ENCODE results near the gene ZIC5.

DNA sequence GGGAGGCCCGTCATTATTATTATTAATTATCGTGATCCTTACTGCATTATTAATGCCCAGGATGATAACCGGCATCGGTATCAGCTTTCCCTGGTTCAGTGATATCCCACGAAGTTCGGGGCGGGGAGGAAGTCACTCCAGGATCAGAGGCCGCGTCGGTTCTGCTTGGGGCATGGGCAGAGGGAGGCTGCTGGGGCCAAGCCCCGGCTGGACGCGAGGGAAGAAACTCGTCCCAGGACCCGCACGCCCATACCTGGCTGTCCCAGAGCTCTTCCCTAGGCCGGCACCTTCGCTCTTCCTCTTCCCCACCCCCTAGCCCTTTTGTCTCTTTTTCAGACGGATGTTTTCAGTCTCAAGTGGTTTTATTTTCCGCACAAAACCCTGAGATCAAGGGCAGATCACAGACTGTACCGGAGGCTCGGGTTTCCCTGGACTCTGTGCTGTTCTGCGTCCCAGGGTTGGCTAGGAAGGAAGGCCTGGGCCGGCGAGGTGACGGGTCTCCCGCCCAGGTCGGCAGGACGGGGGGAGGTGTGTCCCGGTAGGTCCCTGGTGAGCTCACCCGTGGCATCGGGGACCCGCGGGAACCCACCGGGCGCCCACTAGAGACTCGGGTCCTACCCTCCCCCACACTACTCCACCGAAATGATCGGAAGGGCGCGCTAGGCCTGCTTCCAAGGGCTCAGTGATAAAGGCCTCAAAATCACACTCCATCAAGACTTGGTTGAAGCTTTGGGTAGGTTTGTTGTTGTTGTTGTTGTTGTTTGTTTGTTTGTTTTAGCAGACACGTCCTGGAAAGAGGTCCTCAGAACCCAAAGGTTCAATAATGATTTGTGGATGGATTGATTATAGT lies 17.9 kb upstream of the ZIC5 start:
- TF ChIP-seq, protein P1, sequence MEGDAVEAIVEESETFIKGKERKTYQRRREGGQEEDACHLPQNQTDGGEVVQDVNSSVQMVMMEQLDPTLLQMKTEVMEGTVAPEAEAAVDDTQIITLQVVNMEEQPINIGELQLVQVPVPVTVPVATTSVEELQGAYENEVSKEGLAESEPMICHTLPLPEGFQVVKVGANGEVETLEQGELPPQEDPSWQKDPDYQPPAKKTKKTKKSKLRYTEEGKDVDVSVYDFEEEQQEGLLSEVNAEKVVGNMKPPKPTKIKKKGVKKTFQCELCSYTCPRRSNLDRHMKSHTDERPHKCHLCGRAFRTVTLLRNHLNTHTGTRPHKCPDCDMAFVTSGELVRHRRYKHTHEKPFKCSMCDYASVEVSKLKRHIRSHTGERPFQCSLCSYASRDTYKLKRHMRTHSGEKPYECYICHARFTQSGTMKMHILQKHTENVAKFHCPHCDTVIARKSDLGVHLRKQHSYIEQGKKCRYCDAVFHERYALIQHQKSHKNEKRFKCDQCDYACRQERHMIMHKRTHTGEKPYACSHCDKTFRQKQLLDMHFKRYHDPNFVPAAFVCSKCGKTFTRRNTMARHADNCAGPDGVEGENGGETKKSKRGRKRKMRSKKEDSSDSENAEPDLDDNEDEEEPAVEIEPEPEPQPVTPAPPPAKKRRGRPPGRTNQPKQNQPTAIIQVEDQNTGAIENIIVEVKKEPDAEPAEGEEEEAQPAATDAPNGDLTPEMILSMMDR (IDR thresholded peaks at IDR 0.05) = no peak
- no peak for TF ChIP-seq TCF7L2 (IDR thresholded peaks at IDR 0.05; ENCODE audit: low read depth, low read length)
- TF ChIP-seq, protein P2, sequence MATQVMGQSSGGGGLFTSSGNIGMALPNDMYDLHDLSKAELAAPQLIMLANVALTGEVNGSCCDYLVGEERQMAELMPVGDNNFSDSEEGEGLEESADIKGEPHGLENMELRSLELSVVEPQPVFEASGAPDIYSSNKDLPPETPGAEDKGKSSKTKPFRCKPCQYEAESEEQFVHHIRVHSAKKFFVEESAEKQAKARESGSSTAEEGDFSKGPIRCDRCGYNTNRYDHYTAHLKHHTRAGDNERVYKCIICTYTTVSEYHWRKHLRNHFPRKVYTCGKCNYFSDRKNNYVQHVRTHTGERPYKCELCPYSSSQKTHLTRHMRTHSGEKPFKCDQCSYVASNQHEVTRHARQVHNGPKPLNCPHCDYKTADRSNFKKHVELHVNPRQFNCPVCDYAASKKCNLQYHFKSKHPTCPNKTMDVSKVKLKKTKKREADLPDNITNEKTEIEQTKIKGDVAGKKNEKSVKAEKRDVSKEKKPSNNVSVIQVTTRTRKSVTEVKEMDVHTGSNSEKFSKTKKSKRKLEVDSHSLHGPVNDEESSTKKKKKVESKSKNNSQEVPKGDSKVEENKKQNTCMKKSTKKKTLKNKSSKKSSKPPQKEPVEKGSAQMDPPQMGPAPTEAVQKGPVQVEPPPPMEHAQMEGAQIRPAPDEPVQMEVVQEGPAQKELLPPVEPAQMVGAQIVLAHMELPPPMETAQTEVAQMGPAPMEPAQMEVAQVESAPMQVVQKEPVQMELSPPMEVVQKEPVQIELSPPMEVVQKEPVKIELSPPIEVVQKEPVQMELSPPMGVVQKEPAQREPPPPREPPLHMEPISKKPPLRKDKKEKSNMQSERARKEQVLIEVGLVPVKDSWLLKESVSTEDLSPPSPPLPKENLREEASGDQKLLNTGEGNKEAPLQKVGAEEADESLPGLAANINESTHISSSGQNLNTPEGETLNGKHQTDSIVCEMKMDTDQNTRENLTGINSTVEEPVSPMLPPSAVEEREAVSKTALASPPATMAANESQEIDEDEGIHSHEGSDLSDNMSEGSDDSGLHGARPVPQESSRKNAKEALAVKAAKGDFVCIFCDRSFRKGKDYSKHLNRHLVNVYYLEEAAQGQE (IDR thresholded peaks at IDR 0.05; ENCODE audit: insufficient read depth in 1 of 2, low read depth in 2 of 2, low read length in 1 of 2) = no peak
- TF ChIP-seq POLR2AphosphoS5 (IDR thresholded peaks at IDR 0.05; ENCODE audit: low read depth, low read length) = no peak
